Right renal cortex interstitium (tissue), 3 donors: ENCODE measurements around the gene NENF. TPM values are rescaled to one million over a fixed set of nuclear protein-coding genes. Genes with fewer than 3 reads are reported as not detected.
"Not testable (repeated sequence)": the region's sequence is repeated elsewhere in the genome, so short reads cannot be mapped to it uniquely, and the experiment has no call there.

Experiments used
- DNase-seq, 3 donors: peaks; one replicate each; pipeline ENCODE4 v3.0.0-alpha.2; 2013; ENCODE audit warnings: low read depth in 3 of 3, low spot score in 2 of 3
- polyA plus RNA-seq, 3 donors: library from polyadenylated mRNA; unstranded; fragments of 120-200 nt; gene quantifications; one replicate each; pipeline ENCODE4 v1.2.1, GENCODE V29; 2013; ENCODE audit not compliant: insufficient read length in 3 of 3

Gene NENF
- polyA plus RNA-seq, 3 donors: 39.0 to 41.2 (median 40.9) TPM

DNA sequence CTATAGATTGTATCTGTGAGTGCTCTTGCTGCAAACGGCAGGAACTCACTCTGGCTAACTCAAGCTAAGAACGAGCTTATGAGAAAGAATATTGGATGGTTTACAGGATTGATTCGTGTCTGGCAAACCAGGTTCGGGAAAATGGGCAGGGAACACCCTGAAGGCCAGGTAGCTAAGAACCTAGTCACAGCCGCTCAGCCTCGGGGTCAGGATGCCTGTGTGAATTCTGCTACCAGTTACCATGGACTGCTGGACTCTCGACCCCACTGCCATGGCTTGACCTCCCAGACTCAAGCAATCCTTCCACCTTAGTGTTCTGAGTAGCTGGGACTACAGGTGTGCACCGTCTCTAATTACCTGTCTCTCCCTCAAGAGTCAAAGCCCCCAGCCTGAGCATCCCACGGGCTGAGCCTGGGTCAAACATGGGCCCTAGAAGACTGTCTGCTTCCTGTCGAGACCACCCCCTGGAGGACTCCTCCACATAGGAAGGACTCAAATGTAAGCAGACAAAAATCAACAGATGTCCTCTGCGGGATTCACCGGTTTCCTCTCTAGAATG, 45.8 kb downstream of the NENF start:
- no peak for DNase-seq

GRCh38 chr1:212479188-212479587, 46.5 kb downstream of the NENF start:
- no peak for DNase-seq

GRCh38 chr1:212480711-212481437, 48.2 kb downstream of the NENF start:
- DNase-seq: not testable (repeated sequence)

- no peak for DNase-seq
Observed at GRCh38 chr1:212481438-212481767, 48.7 kb downstream of the NENF start.

DNA sequence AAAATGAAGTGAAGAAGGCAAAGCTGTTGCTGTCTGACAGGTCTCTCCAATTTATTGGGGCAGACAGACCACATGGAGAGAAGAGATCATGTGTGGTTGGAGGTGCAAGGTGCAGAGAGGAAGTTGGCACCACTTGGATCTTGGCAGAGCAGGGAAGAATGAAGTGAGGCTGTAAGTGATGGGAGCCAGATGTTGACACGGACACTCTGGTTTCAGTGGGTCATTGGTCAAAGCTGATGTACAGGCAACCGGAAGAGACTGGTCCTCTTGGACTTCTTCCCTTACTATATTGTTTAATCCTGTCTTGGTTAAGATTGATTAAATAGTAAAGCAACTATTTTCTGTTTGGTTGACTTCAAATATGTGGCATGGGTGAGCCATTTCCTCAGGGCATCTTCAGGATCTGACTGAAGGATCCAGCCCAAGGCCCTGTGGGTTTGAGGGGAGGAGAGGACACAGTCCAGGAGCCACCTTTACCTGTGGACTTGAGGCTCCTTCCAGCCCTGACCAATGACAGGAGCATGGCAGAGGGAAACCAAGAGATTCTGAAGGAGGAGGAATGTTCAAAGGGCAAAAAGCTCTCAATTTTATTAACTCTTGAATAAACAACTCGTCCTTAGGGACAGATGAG, 49.4 kb downstream of the NENF start:
- no peak for DNase-seq

DNA sequence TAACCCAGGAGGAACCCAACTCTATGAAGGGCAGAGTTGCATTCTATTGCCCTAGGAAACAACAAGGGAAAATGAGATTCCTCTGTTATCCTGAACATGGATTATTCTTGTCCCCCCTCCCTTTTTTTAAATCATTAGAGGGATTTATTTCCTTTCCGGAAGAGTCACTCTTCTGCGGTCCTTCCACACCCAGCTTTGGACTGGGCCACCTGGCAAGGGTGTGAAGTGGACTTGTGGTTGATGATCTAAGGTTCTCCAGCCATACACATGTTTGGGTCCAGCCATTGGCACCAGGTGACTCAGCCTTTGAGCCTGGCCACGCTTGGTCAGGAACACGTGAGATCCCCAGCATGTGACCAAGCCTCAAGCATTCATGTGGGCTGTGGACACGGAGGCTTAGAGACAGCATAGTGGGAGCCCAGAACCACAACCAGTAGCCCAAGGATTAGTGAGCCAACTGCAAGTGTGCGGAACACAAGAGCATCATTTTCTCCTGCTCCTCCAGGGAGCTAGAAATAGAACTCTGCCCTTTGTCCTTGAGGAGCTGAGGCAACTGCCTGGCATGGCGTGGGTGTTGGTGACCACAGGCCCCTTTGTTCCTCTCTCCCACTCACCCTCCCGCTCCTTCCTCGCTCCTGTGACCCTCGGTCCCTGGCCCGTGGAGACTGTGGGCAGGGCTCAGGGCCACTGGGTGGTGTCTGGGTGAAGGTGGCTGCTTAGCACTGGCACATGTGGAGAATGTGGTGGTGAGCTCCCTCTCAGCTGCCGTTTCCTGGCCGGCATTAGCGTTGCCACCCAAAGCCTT, 50.1 kb downstream of the NENF start:
- DNase-seq: no peak

GRCh38 chr1:212484701-212485570, 52.2 kb downstream of the NENF start:
- DNase-seq: no peak

DNA sequence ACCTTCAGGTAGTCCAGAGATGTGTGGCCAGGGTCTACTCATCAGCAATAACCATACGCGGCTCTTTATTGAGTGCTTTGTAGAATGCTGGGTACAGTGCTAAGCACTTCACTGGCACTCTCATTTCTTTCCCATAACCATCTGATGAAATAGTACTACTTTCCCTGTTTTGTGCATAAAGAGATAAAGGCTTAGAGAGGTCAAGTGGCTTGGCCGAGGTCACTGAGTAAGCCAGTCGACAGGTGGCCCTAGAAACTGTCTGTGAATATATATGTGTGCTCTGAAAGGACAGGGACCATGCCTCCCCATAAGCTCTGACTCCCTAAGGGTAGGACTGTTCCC, 52.8 kb downstream of the NENF start:
- no peak for DNase-seq

DNA sequence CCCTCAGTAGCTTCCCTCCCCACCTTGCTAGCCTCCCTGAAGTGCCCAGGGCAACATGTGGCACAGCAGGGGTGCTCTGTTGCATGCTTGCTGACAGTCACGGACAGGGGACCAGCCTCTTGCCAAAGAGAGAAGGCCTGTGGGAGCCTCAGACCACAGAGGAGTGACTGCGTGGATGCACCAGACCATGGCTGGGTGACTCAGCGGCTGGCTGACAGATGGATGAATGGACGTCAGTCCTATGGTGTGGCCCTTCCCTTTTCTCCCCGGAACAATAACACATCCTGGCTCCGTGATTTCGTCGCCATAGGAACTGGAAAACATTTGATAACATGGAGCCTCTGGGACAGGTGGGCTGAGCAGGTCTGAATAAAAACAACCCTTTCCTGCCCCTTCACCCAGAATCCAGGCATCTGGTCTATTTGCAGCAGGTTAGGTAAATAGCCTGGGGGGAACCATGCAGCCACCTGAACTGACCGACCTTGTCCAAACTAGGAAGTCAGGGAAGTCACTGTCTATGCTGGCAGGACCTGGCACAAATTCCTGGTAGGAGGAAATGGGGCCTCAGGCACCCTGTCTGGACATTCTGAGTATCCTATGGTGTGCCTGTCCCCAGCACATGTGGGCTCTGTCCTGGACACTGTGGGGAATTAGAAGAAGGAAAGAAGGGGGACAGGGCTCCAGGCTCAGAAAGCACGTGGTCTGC, 53.3 kb downstream of the NENF start:
- peak in 2 of 3 donors; percentile 21 to 35 for DNase-seq

GRCh38 chr1:212486619-212486975, 53.9 kb downstream of the NENF start:
- no peak for DNase-seq

DNA sequence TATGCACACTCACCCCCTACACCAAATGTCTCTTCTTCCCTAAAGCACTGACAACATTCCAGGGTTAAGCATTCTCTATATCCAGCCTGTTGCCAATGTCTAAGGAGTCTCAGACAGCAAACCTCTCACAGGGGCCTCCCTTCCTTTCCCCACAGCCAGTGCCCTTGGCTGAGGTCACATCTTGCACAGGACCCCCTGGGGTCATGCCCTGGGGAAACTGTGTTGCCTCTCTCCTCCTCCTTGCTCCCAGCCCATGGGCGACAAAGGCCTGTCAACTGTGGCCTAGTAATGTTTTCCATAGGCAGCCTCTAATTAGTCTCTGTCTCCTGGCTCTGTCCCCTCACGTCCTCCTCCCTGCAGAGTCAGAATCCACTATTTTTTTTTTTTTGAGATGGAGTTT, 54.6 kb downstream of the NENF start:
- DNase-seq: no peak

- DNase-seq: no peak
Observed at GRCh38 chr1:212487774-212488435, 55.2 kb downstream of the NENF start.

- DNase-seq: no peak
Observed at GRCh38 chr1:212488436-212489283, 55.9 kb downstream of the NENF start.

DNA sequence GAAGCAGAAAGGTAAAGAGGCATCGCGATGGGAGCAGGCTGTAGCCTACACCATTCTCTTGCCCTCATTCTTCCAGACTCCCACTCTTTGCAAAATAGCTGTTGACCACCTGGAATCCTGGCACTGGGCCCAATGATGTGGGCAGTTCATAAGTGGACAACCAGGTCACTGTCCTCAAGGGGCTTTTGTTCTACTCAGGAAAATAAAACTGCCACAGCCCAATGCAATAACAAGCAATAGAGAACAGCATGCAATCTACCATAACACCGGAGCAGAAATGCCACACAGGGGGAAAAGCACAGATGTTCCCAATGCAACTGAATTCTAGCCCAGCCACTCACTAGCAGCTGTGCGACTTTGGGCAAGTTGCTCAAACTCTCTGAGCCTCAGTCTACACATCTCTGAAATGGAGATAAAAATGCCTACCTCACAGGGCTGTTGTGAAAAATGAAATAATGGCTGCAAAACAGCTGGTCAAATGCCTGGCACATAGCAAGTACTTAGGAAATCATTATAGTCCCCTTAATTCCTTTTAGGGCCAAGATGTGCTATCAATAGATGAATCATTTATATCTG, 56.7 kb downstream of the NENF start:
- no peak for DNase-seq

DNA sequence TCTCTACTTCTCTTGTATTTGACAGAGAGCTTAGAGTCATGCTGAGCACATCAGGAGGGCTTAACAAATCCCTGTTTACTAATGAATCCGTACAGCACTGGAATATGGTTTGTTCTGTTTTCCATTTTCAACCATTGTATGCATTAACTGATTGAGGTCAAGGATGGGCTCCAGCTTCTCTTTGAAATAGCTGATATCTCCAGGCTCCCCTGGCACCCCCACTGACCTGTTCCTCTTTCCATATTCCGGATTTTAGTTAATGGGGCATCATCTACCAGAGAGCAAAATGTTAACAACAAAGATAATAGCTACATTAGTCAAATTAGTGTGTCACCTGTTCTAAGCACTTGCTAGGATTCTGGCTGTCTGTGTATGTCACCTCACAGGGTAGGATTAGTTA, 57.6 kb downstream of the NENF start:
- no peak for DNase-seq

- no peak for DNase-seq
Observed at GRCh38 chr1:212491454-212491853, 58.7 kb downstream of the NENF start.
